Osteocyte (in vitro differentiated cells): ENCODE data around the gene LRRK1. TPM values are rescaled to one million over a fixed set of nuclear protein-coding genes. Genes with fewer than 3 reads are reported as not detected.

Experiments used
- DNase-seq: peaks from one replicate; pipeline ENCODE4 v3.0.0; 2021; ENCODE audit warnings: mixed read lengths; ENCODE audit not compliant: unreplicated experiment; ENCODE audit errors: extremely low spot score
- H3K27ac Mint-ChIP-seq: one replicate; pipeline ENCODE4 v1.8.0; 2021; ENCODE audit warnings: mild to moderate bottlenecking, mixed read lengths; ENCODE audit not compliant: unreplicated experiment
- H3K27me3 Mint-ChIP-seq: one replicate; pipeline ENCODE4 v1.8.0; 2021; ENCODE audit warnings: mixed read lengths; ENCODE audit not compliant: unreplicated experiment
- H3K36me3 Mint-ChIP-seq: one replicate; pipeline ENCODE4 v1.8.0; 2021; ENCODE audit warnings: mixed read lengths; ENCODE audit not compliant: unreplicated experiment
- H3K4me1 Mint-ChIP-seq: one replicate; pipeline ENCODE4 v1.8.0; 2021; ENCODE audit warnings: mixed read lengths; ENCODE audit not compliant: unreplicated experiment
- H3K4me3 Mint-ChIP-seq: one replicate; pipeline ENCODE4 v1.8.0; 2021; ENCODE audit warnings: mild to moderate bottlenecking, moderate library complexity, mixed read lengths; ENCODE audit not compliant: unreplicated experiment
- H3K9me3 Mint-ChIP-seq: one replicate; pipeline ENCODE4 v1.8.0; 2021; ENCODE audit warnings: mixed read lengths; ENCODE audit not compliant: unreplicated experiment
- total RNA-seq: library from RNA; stranded (reverse); gene quantifications from 2 replicates; pipeline ENCODE4 v1.2.1, GENCODE V29; 2021
- TF ChIP-seq, protein P1 (sequence below): fragments of 200-600 bp; sonication (generic); IDR thresholded peaks from 2 replicates; pipeline ENCODE4 v1.5.0; 2021; ENCODE audit warnings: antibody characterized with exemption, mild to moderate bottlenecking, moderate library complexity

LRRK1 gene
- total RNA-seq, 1 donor from 2014 or later: 10.8 TPM

DNA sequence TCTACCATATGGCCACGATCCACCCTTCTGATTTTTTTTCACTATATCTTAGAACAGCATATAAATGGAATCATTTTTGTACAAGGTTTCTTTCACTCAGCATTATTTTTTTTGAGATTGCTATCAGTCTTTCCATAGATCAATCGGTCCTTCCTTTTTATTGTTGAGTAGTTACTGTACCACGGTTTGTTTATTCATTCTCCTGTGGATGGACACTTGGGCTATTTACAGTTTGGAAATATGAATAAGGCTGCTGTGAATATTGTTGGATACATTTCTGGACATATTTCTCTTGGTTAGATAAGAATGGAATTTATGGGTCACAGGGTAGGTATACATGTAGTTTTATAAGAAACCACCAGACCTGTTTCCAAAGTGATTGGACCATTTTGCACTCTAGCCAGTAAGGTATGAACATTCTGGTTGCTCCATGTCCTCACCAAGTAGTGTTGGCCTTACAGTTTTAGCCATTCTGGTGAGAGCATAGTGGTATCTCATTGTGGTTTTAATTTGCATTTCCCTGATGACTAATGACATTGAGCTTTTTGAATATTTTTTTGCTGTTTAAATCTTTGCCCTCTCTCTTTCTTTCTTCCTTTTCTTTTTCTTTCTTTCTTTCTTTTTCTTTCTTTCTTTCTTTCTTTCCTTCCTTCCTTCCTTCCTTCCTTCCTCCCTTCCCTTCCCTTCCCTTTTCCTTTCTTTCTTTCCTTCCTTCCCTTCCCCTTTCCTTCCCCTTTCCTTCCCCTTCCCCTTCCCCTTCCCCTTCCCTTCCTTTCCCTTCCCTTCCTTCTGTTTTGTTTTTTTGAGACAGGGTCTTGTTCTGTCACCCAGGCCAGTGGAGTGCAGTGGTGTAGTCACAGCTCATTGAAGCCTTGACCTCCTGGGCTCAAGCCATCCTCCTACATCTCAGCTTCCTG lies 49.2 kb downstream of the LRRK1 start:
- H3K27me3 Mint-ChIP-seq: peaks cover 6% of the 10 kb centered on the region
- TF ChIP-seq, protein P1, sequence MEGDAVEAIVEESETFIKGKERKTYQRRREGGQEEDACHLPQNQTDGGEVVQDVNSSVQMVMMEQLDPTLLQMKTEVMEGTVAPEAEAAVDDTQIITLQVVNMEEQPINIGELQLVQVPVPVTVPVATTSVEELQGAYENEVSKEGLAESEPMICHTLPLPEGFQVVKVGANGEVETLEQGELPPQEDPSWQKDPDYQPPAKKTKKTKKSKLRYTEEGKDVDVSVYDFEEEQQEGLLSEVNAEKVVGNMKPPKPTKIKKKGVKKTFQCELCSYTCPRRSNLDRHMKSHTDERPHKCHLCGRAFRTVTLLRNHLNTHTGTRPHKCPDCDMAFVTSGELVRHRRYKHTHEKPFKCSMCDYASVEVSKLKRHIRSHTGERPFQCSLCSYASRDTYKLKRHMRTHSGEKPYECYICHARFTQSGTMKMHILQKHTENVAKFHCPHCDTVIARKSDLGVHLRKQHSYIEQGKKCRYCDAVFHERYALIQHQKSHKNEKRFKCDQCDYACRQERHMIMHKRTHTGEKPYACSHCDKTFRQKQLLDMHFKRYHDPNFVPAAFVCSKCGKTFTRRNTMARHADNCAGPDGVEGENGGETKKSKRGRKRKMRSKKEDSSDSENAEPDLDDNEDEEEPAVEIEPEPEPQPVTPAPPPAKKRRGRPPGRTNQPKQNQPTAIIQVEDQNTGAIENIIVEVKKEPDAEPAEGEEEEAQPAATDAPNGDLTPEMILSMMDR: no peak
- no peak for DNase-seq
- no peak overlapping the region for H3K4me3 Mint-ChIP-seq
- peaks cover 3% of the 10 kb centered on the region for H3K4me1 Mint-ChIP-seq
- peaks cover 4% of the 10 kb centered on the region for H3K9me3 Mint-ChIP-seq
- no peaks in the 10 kb centered on the region for H3K36me3 Mint-ChIP-seq
- H3K27ac Mint-ChIP-seq: no peak overlapping the region

- Mint-ChIP-seq H3K36me3 (peaks cover 14% of the 10 kb centered on the region), H3K4me3 (no peak overlapping the region), H3K27me3 (peaks cover 28% of the 10 kb centered on the region), H3K9me3 (peaks cover 9% of the 10 kb centered on the region), H3K4me1 (peaks cover 6% of the 10 kb centered on the region), H3K27ac (no peak overlapping the region)
- no peak for DNase-seq
- TF ChIP-seq, protein P1: no peak
Observed at GRCh38 chr15:100972975-100973350, 53.8 kb downstream of the LRRK1 start.

DNA sequence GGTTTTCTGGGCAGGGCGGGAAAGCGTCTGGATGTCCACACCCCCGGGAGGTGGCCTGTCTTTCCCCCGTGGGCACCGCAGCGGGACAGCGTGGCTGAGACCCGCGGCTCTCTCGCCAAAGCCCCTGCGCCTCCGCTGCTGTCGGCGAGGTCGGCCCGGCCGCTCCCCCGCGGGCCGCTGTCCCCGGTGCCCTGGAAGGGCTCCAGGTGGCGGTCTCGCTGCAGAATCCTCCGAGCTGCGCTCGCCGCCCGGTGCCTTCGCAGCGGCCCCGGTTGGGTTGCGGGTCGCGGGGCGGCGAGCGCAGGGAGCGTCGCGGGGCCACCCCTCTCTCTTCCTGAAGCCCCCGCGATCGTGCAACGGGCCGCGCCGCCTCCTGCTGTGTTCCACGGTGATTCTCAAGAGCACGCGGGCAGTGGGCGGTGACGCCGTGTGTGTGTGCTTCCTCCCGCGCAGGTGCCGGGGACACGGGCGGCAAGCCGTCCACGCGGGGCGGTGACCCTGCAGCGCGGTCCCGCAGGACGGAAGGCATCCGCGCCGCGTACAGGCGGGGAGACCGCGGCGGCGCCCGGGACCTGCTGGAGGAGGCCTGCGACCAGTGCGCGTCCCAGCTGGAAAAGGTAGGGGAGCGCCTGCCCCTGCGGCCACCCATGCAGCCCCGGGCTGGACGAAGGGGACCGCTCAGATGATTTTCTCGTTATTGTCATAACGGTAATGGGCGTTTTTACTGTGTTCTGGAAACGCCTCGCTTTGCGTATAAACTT lies 54.4 kb downstream of the LRRK1 start:
- H3K4me1 Mint-ChIP-seq: peaks cover 6% of the 10 kb centered on the region
- peaks cover 33% of the 10 kb centered on the region for H3K27me3 Mint-ChIP-seq
- H3K36me3 Mint-ChIP-seq: peaks cover 16% of the 10 kb centered on the region
- no peak for DNase-seq
- H3K4me3 Mint-ChIP-seq: peak overlapping the region; percentile 61
- H3K9me3 Mint-ChIP-seq: peaks cover 14% of the 10 kb centered on the region
- no peak overlapping the region for H3K27ac Mint-ChIP-seq
- TF ChIP-seq, protein P1: no peak

- H3K36me3 Mint-ChIP-seq: peaks cover 16% of the 10 kb centered on the region
- TF ChIP-seq, protein P1: no peak
- DNase-seq: no peak
- no peak overlapping the region for H3K4me3 Mint-ChIP-seq
- peaks cover 21% of the 10 kb centered on the region for H3K9me3 Mint-ChIP-seq
- peaks cover 6% of the 10 kb centered on the region for H3K4me1 Mint-ChIP-seq
- H3K27me3 Mint-ChIP-seq: peaks cover 33% of the 10 kb centered on the region
- H3K27ac Mint-ChIP-seq: no peak overlapping the region
Observed at GRCh38 chr15:100975043-100975442, 55.9 kb downstream of the LRRK1 start.
